ENCODE results near the gene SENP1.
"Not testable (repeated sequence)": the region's sequence is repeated elsewhere in the genome, so short reads cannot be mapped to it uniquely, and the experiment has no call there.

Gene SENP1

DNA sequence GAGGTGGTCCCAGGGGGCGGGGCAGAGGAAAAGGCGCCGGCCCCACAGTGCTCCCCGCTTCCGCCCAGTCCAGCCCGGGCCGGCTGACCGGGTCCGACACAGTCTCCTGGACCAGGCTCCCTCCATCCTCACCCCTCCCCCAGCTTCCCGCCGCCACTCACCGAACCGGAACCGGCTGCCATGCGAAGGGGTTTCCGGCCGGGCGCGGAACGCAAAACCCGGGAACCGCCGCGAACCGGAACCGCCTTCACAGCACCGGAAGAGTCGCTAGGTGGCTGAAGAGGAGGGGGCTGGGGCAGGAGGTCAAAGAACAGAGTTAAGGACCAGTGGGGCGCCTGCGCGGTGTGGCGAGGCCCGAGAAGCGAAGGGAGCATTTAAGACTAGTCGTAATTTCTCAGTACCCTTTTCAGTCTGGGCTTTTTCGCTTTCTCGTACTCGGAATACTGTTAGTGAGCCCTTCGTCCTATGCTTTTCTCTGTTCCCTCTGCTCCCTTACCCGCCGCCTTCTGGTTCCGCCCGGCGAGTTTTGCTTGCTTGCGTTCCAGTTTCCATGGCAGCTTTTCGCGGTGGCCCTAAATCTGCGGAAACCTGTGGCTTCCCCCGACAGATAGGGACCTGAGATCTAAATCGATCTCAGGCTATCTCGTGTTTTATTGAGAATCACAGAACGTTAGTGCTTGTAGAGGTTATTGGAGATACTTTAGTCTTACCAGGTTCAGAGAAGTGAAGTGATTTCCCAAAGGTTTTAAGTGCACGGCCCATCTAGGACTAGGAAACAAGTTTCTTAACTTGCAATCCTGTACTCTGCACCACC is at the start of gene SENP1:
SENP1 (minus strand) TSS at position 213 of the 814 bp plus-strand sequence. CDS start 4,607 bp downstream, outside the sequence.
- DNase-seq (ENCODE audit: low read depth), result peak; percentile 79

DNA sequence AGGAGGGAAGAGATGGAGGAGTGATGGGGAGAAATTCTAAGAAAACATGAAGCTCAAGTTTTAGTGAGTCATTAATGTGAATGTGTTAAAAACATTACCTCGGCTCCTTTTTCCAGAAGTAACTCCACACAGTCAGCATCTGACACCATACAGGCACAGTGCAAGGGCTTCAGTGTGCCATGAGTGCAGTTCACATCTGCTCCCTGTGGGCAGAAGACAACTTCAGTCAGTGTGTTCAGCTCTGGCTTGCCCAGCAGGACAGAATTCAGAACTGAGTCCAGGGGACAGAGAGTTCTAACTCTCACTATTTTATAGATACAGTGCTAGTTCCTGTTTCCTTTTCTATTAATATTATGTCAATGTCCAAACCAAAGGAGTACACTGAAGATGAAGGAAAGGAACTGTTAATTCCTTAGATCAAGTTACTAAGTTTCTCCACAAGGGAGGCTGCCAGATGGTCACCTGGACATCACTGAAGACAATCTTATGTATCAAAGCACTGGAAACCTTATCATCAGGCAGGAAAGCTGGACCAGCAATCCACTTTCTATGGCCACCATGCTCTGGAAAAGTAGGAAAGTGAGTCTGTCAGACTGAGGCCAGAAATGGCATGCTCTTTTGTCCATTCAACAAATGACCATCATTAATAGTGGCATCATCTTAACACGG is 45.4 kb upstream of the SENP1 start:
- DNase-seq (ENCODE audit: low read depth), result no peak

DNA sequence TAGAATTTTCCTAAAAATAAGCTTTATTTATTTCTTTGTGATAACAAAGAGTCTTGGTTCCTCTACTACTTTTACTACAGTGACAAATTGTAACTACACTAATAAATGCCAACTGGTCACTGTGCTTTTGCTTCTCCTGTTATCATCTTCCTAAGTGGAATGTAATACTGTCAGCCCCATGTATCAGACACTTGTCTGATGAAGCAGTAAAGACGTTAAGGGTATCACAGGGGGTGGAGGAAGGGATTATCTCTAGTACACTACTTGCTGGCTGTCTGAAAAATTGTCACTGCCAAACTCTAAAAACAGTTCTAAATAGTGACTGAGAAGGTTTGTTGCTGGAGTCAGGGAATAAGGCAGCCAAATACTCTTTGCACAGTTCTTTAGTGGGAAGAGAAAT is 40.1 kb upstream of the SENP1 start:
- no peak for DNase-seq (ENCODE audit: low read depth)

DNA sequence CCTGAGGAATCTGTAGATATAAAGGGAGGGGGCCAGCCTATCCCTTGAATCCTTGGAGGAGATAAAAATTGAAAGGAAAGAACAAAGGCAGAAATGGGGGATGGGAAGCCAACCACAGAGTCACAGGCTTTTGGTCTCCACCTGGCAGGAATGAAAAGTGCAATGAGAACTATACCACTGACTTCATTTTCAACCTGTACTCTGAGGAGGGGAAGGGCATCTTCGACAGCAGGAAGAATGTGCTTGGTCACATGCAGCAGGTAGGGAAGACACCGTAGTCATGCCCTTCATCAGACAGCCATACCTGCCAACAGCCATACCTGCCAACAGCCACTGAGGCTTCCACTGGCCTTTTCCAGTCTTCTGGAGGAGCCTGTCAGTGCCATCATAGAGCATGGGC is 38.0 kb upstream of the SENP1 start:
- no peak for DNase-seq (ENCODE audit: low read depth)

DNA sequence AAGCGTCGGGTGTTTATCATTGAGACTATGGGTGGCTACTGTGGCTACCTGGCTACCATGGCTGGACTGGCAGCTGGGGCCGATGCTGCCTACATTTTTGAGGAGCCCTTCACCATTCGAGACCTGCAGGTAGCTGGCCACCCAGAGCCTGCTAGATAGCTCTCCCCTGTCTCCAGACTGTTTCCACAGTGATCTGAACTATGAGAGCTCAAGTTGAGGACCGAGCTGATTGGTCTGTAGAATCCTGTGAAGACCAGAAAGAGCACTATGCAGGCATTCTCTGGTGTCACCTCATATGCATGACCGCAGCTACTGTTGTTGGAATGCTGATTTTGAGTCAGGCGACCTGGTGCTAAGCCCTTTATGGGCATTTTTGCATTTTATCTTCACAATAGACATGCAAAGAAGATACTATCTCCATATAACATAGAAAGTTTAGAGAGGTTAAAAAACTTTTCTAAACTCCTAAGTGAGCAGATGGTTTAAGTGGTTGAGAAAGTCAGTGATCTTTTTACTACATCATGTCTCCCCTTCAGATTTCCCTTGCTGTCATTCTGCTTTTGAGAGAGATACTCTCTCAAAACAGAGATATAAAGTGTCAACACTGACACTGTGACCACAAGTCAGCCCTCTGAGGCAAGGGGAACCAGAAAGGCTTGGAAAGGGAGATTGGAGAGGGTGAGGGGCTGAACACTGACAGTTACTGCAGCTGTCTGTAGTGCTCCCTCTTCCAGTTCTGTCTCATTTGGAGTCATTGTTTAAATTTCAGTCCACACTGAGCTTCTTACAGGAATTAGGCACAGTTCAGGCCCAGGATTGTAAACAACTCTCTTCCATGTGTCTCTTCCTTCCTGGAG is 37.2 kb upstream of the SENP1 start:
- no peak for DNase-seq (ENCODE audit: low read depth)

DNA sequence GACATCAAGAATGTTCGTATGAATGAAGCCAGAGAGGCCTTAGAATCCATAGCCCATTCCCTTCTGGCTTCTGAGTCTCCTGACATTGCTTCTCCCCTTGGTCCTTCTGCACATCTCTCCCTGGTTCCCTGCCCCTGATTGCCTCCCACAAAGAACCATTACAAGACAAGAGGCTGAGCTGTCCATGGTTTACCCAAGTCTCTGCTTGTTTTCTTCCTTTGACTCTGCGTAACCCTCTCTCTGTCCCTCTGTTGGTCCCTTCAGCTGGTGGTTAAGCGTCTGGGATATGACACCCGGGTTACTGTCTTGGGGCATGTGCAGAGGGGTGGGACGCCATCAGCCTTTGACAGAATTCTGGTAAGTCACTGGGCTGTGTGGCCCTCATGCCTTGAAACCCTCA is 29.1 kb upstream of the SENP1 start:
- DNase-seq (ENCODE audit: low read depth), result no peak

DNA sequence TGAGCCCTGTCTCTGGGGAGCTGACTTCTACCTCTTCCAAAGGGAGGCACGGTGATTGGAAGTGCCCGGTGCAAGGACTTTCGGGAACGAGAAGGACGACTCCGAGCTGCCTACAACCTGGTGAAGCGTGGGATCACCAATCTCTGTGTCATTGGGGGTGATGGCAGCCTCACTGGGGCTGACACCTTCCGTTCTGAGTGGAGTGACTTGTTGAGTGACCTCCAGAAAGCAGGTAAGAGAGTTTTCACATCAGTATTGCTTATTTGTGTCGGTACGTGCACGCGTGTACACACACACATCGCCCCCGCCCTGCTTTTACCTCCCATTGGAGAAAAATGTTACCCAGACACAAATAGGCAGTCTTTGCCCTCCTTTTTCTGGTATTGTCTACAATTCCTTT is 26.9 kb upstream of the SENP1 start:
- DNase-seq (ENCODE audit: low read depth), result no peak

DNA sequence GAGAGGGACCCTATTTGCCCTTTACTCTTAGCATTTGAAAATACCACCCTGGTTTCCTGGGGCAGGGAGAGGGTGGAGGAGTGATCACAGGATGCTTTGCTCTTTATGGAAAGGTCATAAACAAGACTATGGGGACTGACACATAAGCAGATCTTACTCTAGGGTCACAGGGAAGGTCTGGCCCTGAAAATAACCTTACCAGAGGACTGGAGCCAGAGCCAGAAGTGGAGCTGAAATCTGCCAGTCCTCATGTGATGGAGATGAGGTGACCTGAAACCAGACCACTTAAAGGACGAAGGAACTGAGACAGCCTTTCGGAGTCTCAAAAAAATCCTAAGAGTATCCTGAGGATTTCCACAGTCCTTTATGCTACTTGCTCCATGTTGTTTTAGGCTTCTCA is 25.6 kb upstream of the SENP1 start:
- DNase-seq (ENCODE audit: low read depth), result no peak

DNA sequence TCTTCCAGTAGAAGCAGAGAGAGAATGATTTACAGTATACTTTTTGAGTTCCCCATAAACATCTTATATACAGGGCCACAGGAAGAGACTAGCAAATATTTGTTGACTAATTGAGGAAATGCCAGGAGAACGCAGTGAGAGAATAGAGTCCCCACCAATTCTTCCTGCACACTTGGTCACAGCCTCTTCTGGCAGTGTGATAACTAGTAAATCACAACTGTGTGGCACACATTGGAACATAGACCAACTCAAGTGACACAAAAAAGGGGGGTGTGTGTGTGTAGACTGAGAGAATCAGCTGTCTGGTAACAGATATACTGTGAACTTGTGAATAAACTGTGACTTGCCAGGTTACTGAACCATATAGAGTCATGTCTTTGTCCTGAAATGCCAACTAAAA is 23.5 kb upstream of the SENP1 start:
- no peak for DNase-seq (ENCODE audit: low read depth)

DNA sequence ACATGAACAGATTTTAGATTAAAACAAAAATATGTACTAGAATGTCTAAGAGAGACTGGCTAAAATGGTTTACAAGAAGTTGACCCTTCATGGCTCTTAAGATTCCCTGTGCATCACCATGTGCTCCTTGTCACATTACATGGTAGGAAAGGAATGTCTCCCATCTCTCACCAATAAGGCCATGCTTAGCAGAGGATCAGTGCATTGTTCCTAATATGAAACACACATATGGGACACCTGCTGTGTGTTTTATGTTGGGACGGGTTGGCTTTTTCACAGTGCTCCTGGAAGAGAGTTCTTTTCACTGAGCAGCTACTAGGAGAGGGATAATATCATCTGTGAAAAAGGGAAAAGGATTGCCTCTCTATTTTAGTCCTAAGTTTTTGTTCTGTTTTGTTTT is 22.9 kb upstream of the SENP1 start:
- DNase-seq (ENCODE audit: low read depth), result no peak

DNA sequence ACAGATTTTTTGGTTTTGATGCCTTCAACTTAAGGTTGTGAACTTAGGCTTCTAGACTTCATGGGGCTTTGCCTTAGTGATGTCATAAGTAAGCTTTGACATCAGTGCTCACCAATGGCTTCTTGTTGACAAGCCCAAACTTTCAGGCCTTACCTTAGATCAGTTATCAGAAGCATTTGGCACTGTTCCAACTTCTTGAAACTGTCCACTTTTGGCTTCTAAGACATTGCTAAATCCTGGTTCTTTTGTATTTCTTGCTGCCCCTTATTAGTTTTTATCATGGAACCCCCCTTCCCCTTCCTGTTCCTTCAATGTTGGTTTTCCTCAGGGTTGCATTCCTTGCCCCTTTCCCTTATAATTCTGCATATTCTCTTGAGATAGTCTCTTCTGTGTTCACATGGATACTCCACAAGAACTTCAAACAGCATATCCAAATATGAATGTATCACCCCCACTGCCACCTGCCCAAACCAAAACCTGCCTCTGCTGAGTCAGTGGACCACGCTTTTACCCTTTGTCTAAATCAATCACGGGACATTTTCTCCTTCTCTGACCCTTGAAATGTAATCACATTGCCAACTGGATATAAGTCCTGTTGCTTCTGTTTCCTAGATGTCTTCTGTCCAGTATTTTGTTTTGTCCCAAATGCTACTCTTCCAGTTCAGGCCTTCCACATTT is 21.2 kb upstream of the SENP1 start:
- DNase-seq (ENCODE audit: low read depth), result no peak

DNA sequence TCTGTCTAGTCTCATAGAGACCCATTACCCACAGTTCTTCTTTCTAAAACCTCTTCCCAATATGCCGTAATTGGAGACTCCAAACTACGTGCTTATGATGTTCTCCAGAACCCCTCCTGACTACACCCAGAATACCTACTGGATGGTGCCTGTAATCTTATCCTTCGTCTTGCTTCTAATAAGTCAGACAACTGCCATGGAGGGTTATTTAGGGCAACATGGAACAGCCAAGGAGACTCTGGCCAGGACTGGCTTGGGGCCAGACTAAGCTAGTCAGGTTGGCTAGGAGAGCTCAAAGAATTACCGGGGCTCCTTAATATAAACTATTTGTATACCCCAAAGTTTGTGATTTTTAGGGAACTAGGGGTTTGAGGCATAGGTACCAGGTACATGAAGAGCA is 20.1 kb upstream of the SENP1 start:
- DNase-seq (ENCODE audit: low read depth), result no peak

DNA sequence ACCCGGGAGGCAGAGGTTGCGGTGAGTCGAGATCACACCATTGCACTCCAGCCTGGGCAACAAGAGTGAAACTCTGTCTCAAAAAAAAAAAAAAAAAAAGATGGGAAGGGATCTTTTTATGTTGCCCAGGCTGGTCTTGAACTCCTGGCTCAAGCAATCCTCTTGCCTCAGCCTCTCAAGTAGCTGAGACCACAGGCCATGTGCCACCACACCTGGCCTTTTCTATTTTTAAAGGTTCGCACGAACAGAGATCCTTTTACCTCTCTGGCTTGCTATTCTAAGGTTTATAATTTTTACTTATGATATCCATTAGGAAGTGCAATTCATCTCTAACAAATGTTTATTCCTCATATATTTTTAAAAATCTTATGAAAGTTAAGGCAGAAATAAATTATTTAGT is 19.7 kb upstream of the SENP1 start:
- DNase-seq (ENCODE audit: low read depth), result not testable (repeated sequence)

DNA sequence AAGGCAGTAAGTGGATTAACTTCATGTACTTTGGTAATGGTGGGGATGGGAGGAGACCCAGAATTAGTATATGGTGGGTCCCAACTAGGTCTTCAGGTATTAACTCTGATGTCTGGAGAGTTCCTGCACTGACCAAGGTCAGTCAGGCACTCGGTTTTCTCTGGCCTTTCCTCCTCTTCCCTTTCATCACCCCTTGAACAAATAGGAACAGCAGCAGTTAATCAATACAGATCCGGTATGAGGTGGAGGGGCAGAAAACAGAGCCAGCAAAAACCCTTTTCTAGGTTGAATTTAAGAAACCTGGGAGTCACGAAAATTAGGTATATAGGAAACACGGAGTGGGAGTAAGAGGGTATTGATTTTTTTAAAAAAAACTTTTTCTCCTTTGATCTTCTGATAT is 17.3 kb upstream of the SENP1 start:
- no peak for DNase-seq (ENCODE audit: low read depth)

DNA sequence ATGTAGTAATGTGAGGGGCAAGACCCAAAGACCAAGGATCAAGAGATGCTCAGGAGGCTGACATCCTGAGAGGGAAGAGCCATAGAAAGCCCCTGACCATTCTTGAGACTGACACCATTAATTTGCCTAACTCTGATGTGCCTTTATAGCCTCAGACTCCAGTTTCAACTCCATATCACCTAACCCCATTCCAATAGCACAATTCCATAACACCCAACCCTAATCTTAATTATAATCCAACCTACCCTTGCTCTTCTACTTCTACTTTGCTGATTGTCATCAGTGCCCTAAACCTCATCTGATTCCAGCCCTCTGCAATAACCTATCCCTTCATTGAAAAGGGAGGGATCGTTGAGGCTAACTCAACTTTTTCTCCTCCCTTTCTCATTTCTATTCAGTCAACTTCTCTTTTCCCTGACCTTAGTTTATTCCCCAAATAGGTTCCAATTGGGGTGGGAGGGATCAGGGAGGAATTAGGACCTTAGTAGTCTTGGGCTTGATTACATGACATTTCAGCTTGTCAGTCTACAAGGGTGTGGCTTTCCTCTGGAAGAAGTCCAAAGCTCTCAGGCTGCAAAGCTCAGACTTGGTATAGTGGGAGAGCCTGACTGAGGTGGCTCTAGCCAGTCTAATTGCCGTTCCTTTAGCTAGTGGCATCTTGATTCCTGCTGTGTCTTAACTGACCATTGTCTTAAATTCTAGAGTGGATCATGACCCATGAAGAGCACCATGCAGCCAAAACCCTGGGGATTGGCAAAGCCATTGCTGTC is 16.4 kb upstream of the SENP1 start:
- DNase-seq (ENCODE audit: low read depth), result no peak

DNA sequence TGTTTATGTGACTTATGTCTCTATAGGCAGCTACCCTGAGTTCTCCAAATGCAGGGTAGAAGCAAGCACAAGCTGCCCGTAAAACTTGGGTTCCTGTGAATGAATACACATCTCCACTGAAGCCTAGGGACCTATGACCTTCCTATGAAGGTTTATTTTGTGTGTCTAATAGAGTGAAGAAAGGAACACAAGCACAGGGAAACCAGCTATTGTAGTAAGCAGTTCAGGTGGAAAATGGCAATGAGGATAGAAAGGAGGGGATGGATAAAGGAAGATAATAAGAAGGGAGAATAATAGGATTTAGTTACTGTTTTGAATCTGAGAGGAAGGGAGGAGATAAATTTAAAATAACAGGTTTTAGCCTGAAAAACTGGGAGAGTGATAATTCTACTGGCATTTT is 15.6 kb upstream of the SENP1 start:
- DNase-seq (ENCODE audit: low read depth), result no peak

DNA sequence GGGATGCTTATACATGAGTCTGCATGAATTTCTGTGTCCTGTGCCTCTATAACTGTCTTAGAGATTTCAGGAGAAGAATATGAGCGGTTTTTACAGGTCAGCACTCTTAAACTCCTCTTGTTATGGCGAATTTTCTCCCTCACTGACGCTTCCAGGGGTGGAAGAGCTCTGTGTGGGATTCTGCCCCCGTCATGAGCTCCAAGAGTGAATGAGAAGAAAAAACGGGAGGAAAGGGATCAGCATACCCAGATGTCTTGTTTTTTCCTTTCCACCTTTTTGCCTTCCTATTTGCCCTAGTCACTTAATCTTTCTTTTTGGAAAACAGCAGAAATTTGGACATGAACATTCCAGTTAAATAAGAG is 13.9 kb upstream of the SENP1 start:
- no peak for DNase-seq (ENCODE audit: low read depth)

DNA sequence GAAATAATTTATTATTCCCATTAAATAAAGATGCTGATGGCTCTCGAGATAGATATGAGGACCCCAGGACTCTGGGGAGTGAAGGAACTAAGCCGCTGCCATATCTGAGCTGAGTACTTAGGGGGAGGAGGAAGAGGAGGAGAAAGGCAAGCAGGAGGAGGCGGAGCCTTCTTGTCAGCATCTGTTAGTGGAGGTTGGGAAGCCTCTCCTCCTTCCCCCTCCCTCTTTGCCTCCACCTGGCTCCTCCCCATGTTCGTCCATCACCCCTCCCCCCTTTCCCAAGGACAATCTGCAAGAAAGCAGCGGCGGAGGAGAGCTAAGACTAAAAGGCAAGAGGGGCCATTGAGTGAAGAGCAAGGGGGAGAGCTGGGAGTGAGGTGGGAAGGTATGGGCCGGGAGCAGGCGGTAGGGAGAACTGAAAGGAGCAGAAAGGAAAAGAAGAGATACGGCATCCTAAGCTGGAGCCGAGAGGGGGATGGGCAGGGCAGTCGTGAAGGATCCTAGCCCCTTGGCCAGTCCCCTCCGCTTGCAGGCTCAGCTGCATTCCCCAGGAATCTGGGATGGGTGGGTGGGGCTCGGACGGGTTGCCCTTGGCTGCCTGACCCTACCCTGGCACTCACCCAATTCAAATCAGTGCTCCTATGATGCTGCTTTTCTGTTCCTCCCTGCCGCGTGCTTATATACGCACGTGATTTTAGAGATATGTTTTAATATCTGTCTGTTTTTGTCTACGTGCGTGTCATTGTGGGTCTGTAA is 13.4 kb upstream of the SENP1 start, which contains the start of gene PFKM:
PFKM (plus strand) TSS at position 287 of the 756 bp plus-strand sequence. CDS start 3,411 bp downstream, outside the sequence.
- DNase-seq (ENCODE audit: low read depth), result peak; percentile 35

DNA sequence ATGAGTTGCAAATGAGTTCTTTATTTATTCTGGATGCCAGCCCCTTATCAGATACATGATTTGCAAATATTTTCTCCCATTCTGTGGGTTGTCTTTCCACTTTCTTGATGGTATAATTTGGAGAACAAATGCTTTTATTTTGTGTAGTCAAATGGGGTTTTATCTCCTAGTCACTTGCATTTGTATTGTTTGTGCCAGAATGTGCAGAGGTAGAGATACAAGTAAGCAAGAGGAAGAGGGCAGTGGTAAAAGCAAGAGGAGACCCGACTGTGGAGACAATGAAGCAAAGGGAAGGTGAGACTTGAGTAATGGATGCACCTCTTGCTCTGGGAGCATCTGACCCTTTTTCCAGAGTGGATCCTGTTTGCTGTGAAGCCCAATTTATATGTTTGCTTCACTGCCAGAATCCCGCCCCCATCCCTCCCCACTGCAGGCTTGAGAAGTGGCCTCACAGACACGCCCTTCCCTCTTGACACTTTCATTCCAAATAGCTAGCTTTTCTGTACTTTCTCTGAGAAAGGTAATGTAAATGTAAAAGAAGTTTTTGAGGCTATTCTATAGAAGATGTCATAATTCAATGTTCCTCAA is 12.5 kb upstream of the SENP1 start:
- no peak for DNase-seq (ENCODE audit: low read depth)

DNA sequence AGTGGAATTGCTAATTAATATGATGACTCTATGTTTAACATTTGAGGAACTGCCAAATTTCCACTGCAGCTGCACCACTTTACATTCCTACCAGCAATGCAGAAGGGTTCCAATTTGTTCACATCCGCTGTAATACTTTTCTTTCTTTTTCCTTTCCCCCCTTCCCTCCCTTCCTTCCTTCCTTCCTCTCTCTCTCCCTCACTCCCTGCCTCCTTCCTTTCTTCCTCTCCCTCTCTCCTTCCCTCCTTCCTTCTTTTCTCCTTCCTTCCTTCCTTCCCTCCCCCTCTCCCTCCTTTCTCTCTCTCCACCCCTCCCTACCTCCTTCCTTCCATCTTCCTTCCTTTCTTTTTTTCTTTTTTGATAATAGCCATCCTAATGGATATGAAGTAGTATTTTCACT is 10.1 kb upstream of the SENP1 start:
- DNase-seq (ENCODE audit: low read depth), result no peak

Data from stimulated activated CD8-positive, alpha-beta memory T cell treated with anti-CD3 and anti-CD28 coated beads, Interleukin-7, amount 100 ng/mL, for 24 hours (primary cell).